D341Med (cell line): ENCODE data around the gene RNLS.
A peak's percentile ranks its signal among the peaks of the same experiment; 100 is the strongest.

ENCODE experiments used
- DNase-seq: peaks from one replicate; pipeline ENCODE4 v3.0.0; 2012; ENCODE audit warnings: low spot score

The RNLS gene

DNA sequence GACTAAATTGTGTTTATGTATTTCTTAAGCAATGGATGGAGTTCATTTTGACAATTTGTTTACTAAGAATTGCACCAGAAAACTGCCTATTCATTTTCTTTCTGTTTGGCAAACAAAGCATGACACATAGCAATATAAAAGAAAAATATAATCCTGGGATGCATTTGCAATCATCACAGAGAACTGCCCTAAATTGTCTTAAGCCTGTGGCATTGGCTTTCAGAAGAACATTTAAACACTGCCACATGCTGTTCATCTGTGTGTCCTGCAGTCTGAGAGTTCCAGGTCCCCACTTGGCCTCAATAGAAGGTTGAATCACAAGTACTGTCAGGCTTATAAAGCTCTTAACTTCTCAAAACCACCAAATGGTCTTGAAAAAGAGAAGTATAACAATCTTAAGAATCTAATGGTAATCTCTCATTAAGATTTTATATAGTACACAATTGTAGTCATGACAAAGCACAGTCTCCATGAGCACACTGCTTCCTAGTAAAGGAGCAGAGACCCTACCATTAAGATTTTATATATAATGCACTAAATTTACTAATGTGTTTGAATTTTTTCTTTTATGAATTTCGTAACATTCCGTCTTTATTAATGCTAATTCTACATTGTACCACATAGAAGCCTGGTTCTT, 29.9 kb downstream of the RNLS start:
- peak; percentile 44 for DNase-seq

- DNase-seq, result no peak
Observed at GRCh38 chr10:88551246-88551645, 31.9 kb downstream of the RNLS start.

DNA sequence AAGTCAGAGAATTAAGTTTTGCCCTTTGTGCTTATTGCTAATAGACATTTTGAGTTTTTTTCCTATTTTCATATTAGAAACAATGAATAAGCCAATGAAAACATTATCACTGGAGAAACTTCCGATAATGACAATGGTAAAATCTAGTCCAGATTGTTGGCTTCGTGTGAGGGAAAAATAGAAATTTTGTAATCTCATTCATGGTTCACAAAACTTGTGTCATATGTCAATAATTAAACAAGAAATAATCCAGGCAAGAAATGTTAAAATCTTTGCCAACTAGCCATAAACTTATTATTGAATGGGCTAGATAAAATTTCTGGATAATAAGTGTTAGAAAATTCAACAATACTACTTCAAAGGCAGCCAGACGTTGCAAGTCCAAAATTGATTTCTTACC, 36.6 kb downstream of the RNLS start:
- no peak for DNase-seq

DNA sequence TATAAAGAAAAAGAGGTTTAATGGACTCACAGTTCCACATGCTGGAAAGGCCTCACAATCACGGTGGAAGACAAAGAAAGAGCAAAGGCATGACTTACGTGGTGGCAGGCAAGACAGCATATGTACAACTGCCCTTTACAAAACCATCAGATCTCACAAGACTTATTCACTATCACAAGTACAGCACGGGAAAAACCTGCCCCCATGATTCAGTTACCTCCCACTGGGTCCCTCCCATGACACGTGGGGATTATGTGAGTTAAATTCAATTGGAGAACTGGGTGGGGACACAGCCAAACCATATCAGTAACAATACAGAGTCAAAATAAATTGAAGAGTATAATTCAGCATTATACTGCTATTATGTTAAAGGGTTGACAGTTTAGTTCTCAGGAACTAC, 37.8 kb downstream of the RNLS start:
- no peak for DNase-seq

- no peak for DNase-seq
Observed at GRCh38 chr10:88544140-88544870, 38.8 kb downstream of the RNLS start.

DNA sequence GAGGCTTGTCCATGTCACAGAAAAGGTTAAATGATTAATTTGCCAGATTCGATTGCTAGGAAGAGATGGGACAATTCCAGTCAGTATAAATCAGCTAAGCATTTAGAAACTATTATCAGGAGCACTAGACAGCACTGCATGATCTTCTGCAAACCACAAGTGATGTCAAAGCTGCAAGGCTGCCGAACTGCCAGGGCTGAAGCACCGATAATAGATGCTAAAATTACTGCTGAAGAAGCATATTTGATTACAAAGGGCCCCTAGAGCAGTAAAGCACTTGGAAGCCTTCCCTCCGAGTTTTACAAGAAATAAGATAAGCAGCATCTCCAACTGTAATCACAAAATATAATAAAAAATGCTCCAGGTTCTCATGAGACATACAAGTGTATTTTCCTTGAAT, 40.6 kb downstream of the RNLS start:
- no peak for DNase-seq

DNA sequence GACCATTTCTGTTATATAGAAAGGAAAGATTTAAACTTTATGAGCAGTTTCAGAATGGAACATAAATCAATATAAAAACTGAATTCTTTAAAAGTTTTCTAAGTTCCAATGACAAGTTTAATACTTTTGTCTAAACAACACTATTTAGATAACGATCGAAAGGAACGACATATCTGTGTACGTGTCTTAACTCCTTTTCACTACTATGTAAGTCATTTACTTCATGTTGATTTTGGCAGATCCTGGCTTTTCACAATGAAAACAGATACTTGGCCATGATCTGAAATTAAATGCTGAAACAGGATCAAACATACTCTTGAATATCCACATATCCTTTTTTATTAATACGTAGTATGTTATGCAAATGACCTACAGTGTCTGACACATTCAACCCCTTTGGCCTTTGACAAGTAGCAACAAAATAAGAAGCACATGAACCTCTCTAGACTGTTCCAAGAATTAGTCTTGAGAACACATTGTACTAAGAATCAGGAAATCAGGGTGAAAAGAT, 41.9 kb downstream of the RNLS start:
- no peak for DNase-seq

GRCh38 chr10:88540351-88540750, 42.8 kb downstream of the RNLS start:
- DNase-seq, result no peak

DNA sequence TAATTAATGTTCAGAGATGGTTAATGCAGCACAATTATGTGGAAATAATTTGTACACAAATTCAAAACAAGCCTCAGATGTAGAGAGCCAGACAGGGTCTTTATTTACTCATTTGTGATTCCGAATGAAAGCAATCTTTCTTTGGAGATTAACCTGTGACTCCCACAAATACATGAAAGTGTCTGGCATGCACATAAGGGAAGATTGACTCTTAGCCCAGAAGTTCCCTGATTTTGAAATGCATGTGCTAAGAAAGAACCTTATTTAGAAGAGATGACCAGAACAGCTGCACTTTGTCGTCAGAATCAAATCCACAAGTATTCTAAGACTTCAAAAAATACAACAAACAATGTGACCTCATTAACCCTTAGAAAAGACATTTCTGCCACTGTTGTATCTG, 45.1 kb downstream of the RNLS start:
- DNase-seq, result no peak

DNA sequence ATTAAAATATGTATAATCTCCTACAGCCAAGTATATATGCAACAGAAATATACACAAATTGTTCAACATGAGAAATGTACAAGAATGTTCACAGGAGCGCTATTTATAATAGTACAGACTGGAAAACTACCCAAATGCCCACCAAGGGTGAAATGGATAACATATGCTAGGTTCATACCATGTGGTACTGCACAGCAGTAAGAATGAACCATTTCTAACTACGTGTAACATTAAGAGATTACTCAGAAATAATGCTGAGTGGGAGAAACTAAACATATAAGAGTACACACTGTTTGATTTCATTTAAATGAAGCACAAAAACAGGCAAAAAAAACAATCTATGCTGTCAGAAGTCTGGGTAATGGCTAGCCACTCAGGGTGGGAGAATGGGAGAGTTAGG, 45.8 kb downstream of the RNLS start:
- DNase-seq, result no peak

GRCh38 chr10:88536437-88536836, 46.7 kb downstream of the RNLS start:
- no peak for DNase-seq

DNA sequence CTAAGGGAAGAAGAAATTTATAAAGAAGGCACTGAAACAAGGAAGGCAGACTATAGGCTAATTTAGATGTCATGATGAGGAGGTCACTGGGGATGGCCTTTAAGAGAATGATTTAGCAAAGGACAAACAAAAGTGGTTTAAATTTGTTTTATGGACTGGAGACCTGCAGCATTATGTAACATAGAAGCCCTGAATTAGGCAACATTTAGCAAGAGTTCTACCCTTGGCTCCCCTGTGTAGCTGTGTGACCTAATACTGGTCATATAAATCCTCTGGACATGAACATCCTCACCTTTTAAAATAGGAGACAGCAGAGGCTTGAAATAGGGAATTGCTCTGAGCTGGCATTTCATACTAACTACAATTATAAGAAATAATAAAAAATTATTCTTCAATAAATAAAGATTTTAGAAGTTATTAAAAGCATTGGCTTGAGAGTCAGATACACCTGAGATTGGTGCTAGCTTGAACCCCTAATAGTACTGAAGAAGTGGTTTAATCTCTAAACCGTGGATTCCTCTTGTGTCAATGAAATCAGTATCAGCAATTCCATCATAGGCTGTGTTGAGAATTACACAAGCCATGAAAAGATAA, 48.9 kb downstream of the RNLS start:
- no peak for DNase-seq

- DNase-seq, result no peak
Observed at GRCh38 chr10:88531392-88532052, 51.6 kb downstream of the RNLS start.

DNA sequence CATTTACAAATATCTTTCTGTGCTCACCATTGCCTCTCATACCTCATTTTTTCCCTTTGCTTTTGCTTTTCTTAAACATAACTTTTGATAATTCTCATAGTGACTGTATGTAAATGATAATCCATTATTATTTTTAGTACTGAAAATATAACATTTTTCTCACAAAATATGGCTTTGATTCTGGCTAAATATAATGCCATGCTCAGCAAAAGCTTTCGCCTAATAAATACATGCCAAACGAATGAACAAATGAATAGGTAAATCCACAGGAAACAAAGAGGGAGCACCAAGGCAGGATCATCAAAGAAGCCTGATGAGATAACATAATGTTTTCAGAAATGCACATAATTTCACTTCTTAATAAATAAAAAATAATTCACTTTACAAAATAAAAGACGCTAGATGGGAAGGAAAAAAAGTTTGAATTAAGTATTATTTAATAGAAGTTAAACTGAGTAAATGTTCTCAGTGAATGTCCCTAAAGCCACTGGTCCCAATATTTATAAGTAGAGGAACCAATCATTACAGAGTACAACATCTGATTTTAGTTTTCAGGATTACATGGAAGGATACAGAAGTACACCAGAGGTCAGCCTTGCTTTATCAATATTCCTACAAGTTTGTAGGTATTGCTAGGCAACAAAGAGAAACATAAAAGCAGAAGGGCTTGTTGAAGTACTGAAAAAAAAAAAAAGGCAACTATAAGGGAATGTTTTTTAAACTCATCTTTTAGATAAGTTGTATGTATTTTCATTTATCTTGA, 52.3 kb downstream of the RNLS start:
- no peak for DNase-seq

DNA sequence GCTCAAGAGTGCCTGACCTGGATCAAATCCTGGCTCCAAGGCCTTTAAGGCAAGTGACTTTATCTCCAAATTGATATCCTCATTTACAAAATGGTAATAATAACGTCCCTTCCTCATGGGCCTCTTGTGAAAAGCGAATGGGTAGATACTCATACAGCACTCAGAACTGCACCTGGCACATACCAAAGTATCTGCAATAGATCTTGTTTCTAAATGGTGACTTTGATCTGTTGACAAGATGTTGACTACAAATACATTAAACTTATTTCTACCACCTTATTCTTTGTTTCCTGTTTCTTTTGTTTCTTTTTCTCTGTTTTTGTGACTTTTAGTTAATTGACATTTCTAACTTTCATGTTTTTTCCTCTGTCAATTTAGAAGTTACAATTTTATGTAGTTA, 53.0 kb downstream of the RNLS start:
- no peak for DNase-seq

- DNase-seq, result no peak
Observed at GRCh38 chr10:88528806-88529570, 54.1 kb downstream of the RNLS start.

DNA sequence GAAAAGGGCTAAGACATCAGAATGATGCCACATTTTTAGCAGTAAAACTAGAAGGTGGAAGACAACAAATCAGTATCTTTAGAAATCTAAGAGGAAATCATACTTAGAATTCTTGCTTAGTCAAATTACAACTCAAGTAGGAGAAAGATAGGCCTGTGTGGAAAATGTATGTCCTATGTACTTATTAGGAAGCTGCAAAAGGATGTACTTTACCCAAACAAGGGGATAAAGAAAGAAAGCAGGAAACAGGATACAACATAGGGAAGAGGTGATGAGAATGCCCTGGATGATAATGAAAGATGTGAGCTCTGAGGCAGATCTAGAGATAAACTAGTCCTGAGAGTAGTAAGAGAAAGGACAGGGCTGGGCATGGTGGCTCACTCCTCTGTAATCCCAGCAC, 54.9 kb downstream of the RNLS start:
- no peak for DNase-seq

- no peak for DNase-seq
Observed at GRCh38 chr10:88527245-88527644, 55.9 kb downstream of the RNLS start.

DNA sequence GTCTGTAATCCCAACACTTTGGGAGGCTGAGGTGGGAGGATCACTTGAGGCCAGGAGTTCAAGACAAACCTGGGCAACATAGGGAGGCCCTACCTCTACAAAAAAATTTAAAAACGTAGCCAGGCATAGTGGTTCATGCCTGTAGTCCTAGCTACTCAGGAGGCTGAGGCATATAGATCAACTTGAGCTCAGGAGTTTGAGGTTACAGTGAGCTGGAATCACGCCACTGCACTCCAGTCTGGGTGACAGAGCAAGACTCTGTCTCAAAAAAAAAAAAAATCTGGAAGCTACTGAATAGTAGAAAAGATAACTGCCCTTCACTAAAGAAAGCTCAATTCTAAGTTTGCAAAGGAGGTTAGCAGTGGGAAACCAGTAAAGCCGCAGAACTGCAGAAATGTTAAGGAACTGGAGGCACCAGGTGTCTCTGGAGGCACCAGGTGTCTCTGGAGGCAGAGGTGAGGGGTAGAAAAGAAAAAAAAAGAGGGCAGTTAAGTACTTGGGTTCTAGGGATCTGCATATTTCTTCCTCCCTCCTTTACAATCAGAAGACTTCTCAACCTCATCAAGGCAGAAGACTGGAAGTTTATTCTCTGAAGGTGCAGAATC, 56.5 kb downstream of the RNLS start:
- no peak for DNase-seq

- no peak for DNase-seq
Observed at GRCh38 chr10:88525371-88526069, 57.6 kb downstream of the RNLS start.
